ENCODE data around the gene KLKB1.
A peak's percentile ranks its signal among the peaks of the same experiment; 100 is the strongest.

KLKB1 gene

GRCh38 chr4:186191200-186192065 lies 35.9 kb upstream of the KLKB1 start, which contains the start of gene CYP4V2:
CYP4V2 (plus strand) TSS chr4:186191567; CDS start chr4:186191824, 257 bp downstream.
- H3K9me3 ChIP-seq (ENCODE audit: insufficient read depth, low read depth, low read length), result no peaks in the 10 kb centered on the region
- peak within 1 kb of the TSS; percentile 79 for H4K8ac ChIP-seq (ENCODE audit: low read depth, low read length)
- H3K9ac ChIP-seq (ENCODE audit: low read length), result peak within 1 kb of the TSS; percentile 71
- DNase-seq, result peak; percentile 69 to 90
- peak within 1 kb of the TSS; percentile 83 for H4K12ac ChIP-seq (ENCODE audit: low read depth, low read length)
- peak within 1 kb of the TSS; percentile 97 for H2AFZ ChIP-seq (ENCODE audit: insufficient read depth, low read length, poor library complexity)
- peaks cover 6% of the 10 kb centered on the region for H3K27me3 ChIP-seq (ENCODE audit: insufficient read depth, low read length)
- H3K4me1 ChIP-seq (ENCODE audit: control insufficient read depth in 1 of 2, insufficient read depth in 2 of 2, low read length in 2 of 2), result no peaks in the 10 kb centered on the region
- H3K27ac ChIP-seq (ENCODE audit: low read depth, low read length), result peak within 1 kb of the TSS; percentile 22
- H2AK5ac ChIP-seq (ENCODE audit: low read length), result no peak within 1 kb of the TSS
- no peak within 1 kb of the TSS for H3K23ac ChIP-seq (ENCODE audit: low read length)
- H2BK12ac ChIP-seq (ENCODE audit: low read length), result no peak within 1 kb of the TSS
- peaks cover 10% of the 10 kb centered on the region for H3K79me1 ChIP-seq (ENCODE audit: low read length)
- H3K4me3 ChIP-seq (ENCODE audit: low read depth, low read length), result peak within 1 kb of the TSS; percentile 86
- peak within 1 kb of the TSS; percentile 68 for H2BK120ac ChIP-seq (ENCODE audit: insufficient read depth, low read length, poor library complexity)
- peak within 1 kb of the TSS; percentile 82 for H3K14ac ChIP-seq (ENCODE audit: low read length)
- peak within 1 kb of the TSS; percentile 1 for H2BK5ac ChIP-seq (ENCODE audit: low read depth, low read length, poor library complexity)
- H3K4ac ChIP-seq (ENCODE audit: low read depth, low read length), result peak within 1 kb of the TSS; percentile 24
- peak within 1 kb of the TSS; percentile 86 for H3K4me2 ChIP-seq (ENCODE audit: low read length)
- H3K36me3 ChIP-seq (ENCODE audit: control insufficient read depth in 1 of 2, insufficient read depth in 2 of 2, low read length in 2 of 2), result no peaks in the 10 kb centered on the region
- peak within 1 kb of the TSS; percentile 75 for H3K18ac ChIP-seq (ENCODE audit: low read length)
- H4K91ac ChIP-seq (ENCODE audit: low read depth, low read length), result peak within 1 kb of the TSS; percentile 67
- no CpG with 5 or more reads among the region's 107 CpGs for WGBS (ENCODE audit: extremely low coverage, insufficient coverage, insufficient read length)
- H3K79me2 ChIP-seq (ENCODE audit: control insufficient read depth, insufficient read depth, low read length, poor library complexity), result peaks cover 3% of the 10 kb centered on the region

- Histone ChIP-seq H2BK5ac (ENCODE audit: low read depth, low read length, poor library complexity) (no peak overlapping the region), H3K9me3 (ENCODE audit: insufficient read depth, low read depth, low read length) (no peaks in the 10 kb centered on the region), H4K8ac (ENCODE audit: low read depth, low read length) (peak overlapping the region; percentile 79), H3K27me3 (ENCODE audit: insufficient read depth, low read length) (peaks cover 6% of the 10 kb centered on the region), H3K4ac (ENCODE audit: low read depth, low read length) (no peak overlapping the region), H3K4me3 (ENCODE audit: low read depth, low read length) (peak overlapping the region; percentile 86), H2AFZ (ENCODE audit: insufficient read depth, low read length, poor library complexity) (peak overlapping the region; percentile 97), H3K36me3 (ENCODE audit: control insufficient read depth in 1 of 2, insufficient read depth in 2 of 2, low read length in 2 of 2) (no peaks in the 10 kb centered on the region), H4K12ac (ENCODE audit: low read depth, low read length) (no peak overlapping the region), H4K91ac (ENCODE audit: low read depth, low read length) (peak overlapping the region; percentile 65), H2BK12ac (ENCODE audit: low read length) (no peak overlapping the region), H3K23ac (ENCODE audit: low read length) (no peak overlapping the region), H2AK5ac (ENCODE audit: low read length) (no peak overlapping the region), H3K14ac (ENCODE audit: low read length) (no peak overlapping the region), H3K9ac (ENCODE audit: low read length) (no peak overlapping the region), H3K18ac (ENCODE audit: low read length) (no peak overlapping the region), H3K4me2 (ENCODE audit: low read length) (peak overlapping the region; percentile 86), H3K27ac (ENCODE audit: low read depth, low read length) (no peak overlapping the region), H3K79me2 (ENCODE audit: control insufficient read depth, insufficient read depth, low read length, poor library complexity) (peaks cover 3% of the 10 kb centered on the region), H3K4me1 (ENCODE audit: control insufficient read depth in 1 of 2, insufficient read depth in 2 of 2, low read length in 2 of 2) (no peaks in the 10 kb centered on the region), H2BK120ac (ENCODE audit: insufficient read depth, low read length, poor library complexity) (no peak overlapping the region), H3K79me1 (ENCODE audit: low read length) (peaks cover 10% of the 10 kb centered on the region)
- peak; percentile 28 to 44 for DNase-seq
- WGBS (ENCODE audit: extremely low coverage, insufficient coverage, insufficient read length), result no CpG with 5 or more reads among the region's 22 CpGs
Measured at GRCh38 chr4:186192066-186192612, 35.2 kb upstream of the KLKB1 start.

GRCh38 chr4:186193851-186194250 lies 33.5 kb upstream of the KLKB1 start:
- H3K9me3 ChIP-seq (ENCODE audit: insufficient read depth, low read depth, low read length), result no peaks in the 10 kb centered on the region
- no peak overlapping the region for H3K18ac ChIP-seq (ENCODE audit: low read length)
- no peak overlapping the region for H3K4ac ChIP-seq (ENCODE audit: low read depth, low read length)
- no peak overlapping the region for H2BK12ac ChIP-seq (ENCODE audit: low read length)
- H2AK5ac ChIP-seq (ENCODE audit: low read length), result no peak overlapping the region
- no peak overlapping the region for H4K12ac ChIP-seq (ENCODE audit: low read depth, low read length)
- H3K4me3 ChIP-seq (ENCODE audit: low read depth, low read length), result no peak overlapping the region
- no peak overlapping the region for H3K27ac ChIP-seq (ENCODE audit: low read depth, low read length)
- H4K91ac ChIP-seq (ENCODE audit: low read depth, low read length), result no peak overlapping the region
- H3K23ac ChIP-seq (ENCODE audit: low read length), result no peak overlapping the region
- no peaks in the 10 kb centered on the region for H3K36me3 ChIP-seq (ENCODE audit: control insufficient read depth in 1 of 2, insufficient read depth in 2 of 2, low read length in 2 of 2)
- no peak overlapping the region for H3K9ac ChIP-seq (ENCODE audit: low read length)
- H3K79me1 ChIP-seq (ENCODE audit: low read length), result peaks cover 10% of the 10 kb centered on the region
- H2BK120ac ChIP-seq (ENCODE audit: insufficient read depth, low read length, poor library complexity), result no peak overlapping the region
- no peak overlapping the region for H2BK5ac ChIP-seq (ENCODE audit: low read depth, low read length, poor library complexity)
- H3K14ac ChIP-seq (ENCODE audit: low read length), result no peak overlapping the region
- WGBS (ENCODE audit: extremely low coverage, insufficient coverage, insufficient read length), result no CpG with 5 or more reads among the region's 5 CpGs
- peaks cover 3% of the 10 kb centered on the region for H3K79me2 ChIP-seq (ENCODE audit: control insufficient read depth, insufficient read depth, low read length, poor library complexity)
- DNase-seq, result no peak
- H3K27me3 ChIP-seq (ENCODE audit: insufficient read depth, low read length), result peaks cover 6% of the 10 kb centered on the region
- no peaks in the 10 kb centered on the region for H3K4me1 ChIP-seq (ENCODE audit: control insufficient read depth in 1 of 2, insufficient read depth in 2 of 2, low read length in 2 of 2)
- H3K4me2 ChIP-seq (ENCODE audit: low read length), result no peak overlapping the region
- no peak overlapping the region for H4K8ac ChIP-seq (ENCODE audit: low read depth, low read length)
- no peak overlapping the region for H2AFZ ChIP-seq (ENCODE audit: insufficient read depth, low read length, poor library complexity)

DNA sequence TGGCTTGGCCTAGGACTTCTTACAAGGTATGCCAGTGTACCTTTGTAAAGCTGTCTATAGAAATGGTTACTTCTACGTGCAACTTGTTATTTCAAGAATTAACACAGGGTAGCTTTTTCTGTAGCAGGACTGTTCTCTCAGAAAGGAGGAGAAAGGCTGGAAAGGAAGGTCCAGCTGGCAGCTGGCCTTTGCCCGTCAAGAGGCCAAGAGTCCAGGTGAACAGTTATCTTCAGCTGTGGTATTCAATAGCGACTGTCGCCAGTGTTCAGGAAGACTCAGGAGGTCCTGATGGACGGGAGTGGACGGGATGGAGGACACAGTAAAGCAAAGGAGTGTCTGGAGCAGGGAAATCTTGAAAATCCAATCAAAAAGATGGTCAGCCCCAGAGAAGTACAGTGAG lies 31.2 kb upstream of the KLKB1 start:
- H2BK12ac ChIP-seq (ENCODE audit: low read length), result no peak overlapping the region
- DNase-seq, result no peak
- no peak overlapping the region for H2BK120ac ChIP-seq (ENCODE audit: insufficient read depth, low read length, poor library complexity)
- no peaks in the 10 kb centered on the region for H3K36me3 ChIP-seq (ENCODE audit: control insufficient read depth in 1 of 2, insufficient read depth in 2 of 2, low read length in 2 of 2)
- H3K27me3 ChIP-seq (ENCODE audit: insufficient read depth, low read length), result peaks cover 6% of the 10 kb centered on the region
- no peak overlapping the region for H3K4me3 ChIP-seq (ENCODE audit: low read depth, low read length)
- H3K79me2 ChIP-seq (ENCODE audit: control insufficient read depth, insufficient read depth, low read length, poor library complexity), result peaks cover 1% of the 10 kb centered on the region
- no peak overlapping the region for H3K4ac ChIP-seq (ENCODE audit: low read depth, low read length)
- H2AFZ ChIP-seq (ENCODE audit: insufficient read depth, low read length, poor library complexity), result no peak overlapping the region
- H3K18ac ChIP-seq (ENCODE audit: low read length), result no peak overlapping the region
- H3K9ac ChIP-seq (ENCODE audit: low read length), result no peak overlapping the region
- no peak overlapping the region for H4K8ac ChIP-seq (ENCODE audit: low read depth, low read length)
- no peak overlapping the region for H2AK5ac ChIP-seq (ENCODE audit: low read length)
- no peak overlapping the region for H3K14ac ChIP-seq (ENCODE audit: low read length)
- no peaks in the 10 kb centered on the region for H3K4me1 ChIP-seq (ENCODE audit: control insufficient read depth in 1 of 2, insufficient read depth in 2 of 2, low read length in 2 of 2)
- H3K27ac ChIP-seq (ENCODE audit: low read depth, low read length), result no peak overlapping the region
- WGBS (ENCODE audit: extremely low coverage, insufficient coverage, insufficient read length), result no CpG with 5 or more reads among the region's 6 CpGs
- no peak overlapping the region for H4K12ac ChIP-seq (ENCODE audit: low read depth, low read length)
- no peaks in the 10 kb centered on the region for H3K9me3 ChIP-seq (ENCODE audit: insufficient read depth, low read depth, low read length)
- no peak overlapping the region for H2BK5ac ChIP-seq (ENCODE audit: low read depth, low read length, poor library complexity)
- peaks cover 7% of the 10 kb centered on the region for H3K79me1 ChIP-seq (ENCODE audit: low read length)
- no peak overlapping the region for H4K91ac ChIP-seq (ENCODE audit: low read depth, low read length)
- no peak overlapping the region for H3K4me2 ChIP-seq (ENCODE audit: low read length)
- no peak overlapping the region for H3K23ac ChIP-seq (ENCODE audit: low read length)

Data from trophoblast cell (in vitro differentiated cells and primary cell).